Endothelial cell of umbilical vein (primary cell): ENCODE measurements around the gene CCNY. TPM values are rescaled to one million over a fixed set of nuclear protein-coding genes. Genes with fewer than 3 reads are reported as not detected.

Source experiments
- BruUV-seq: library from RNA; stranded (reverse); fragments of 400-500 nt; replicated peaks from 2 replicates; lab custom pipeline; 2021; lab: Mats Ljungman, UMichigan
- CTCF ChIA-PET: fragments of 300-600, 350-600 bp; sonication (Branson Sonifier 250); formaldehyde crosslinking; loops from one replicate; lab custom pipeline; 2021; ENCODE audit warnings: antibody characterized with exemption, inconsistent platforms; lab: Charles Lee
- POLR2A ChIA-PET: fragments of 300-600, 350-600 bp; sonication (Branson Sonifier 250); formaldehyde crosslinking; loops from one replicate; lab custom pipeline; 2021; ENCODE audit warnings: antibody characterized with exemption, inconsistent platforms; lab: Charles Lee
- DNase-seq: peaks from one replicate; pipeline ENCODE4 v3.0.0-alpha.2; 2011; ENCODE audit warnings: low read depth, low spot score
- FAIRE-seq: peaks from 2 replicates; lab custom pipeline; 2011; peaks lifted over from hg19 to GRCh38; lab: Jason Lieb, UNC
- H2AFZ ChIP-seq: 2 replicates; pipeline ENCODE4 v1.6.0; 2012; ENCODE audit warnings: low read depth, low read length, control low read depth, inconsistent platforms
- H3K27ac ChIP-seq: 2 replicates; pipeline ENCODE4 v1.5.1; 2011; ENCODE audit warnings: low read depth, mild to moderate bottlenecking, control low read depth, low read length, moderate library complexity; ENCODE audit not compliant: insufficient read depth
- H3K27me3 ChIP-seq, 2 experiments: 2 replicates each; pipeline versions ENCODE4 v1.6.0 to v1.6.1; 2011; ENCODE audit warnings: low read length in 2 of 2, mixed read lengths in 1 of 2; ENCODE audit not compliant: control insufficient read depth in 2 of 2, insufficient read depth in 2 of 2
- H3K36me3 ChIP-seq, 2 experiments: 2 replicates in 1 of 2; 3 replicates in 1 of 2; pipeline ENCODE4 v1.5.1; 2011; ENCODE audit warnings: low read length in 2 of 2, mild to moderate bottlenecking in 1 of 2, moderate library complexity in 1 of 2; ENCODE audit not compliant: control insufficient read depth in 2 of 2, insufficient read depth in 2 of 2; ENCODE audit errors: extremely low read depth in 1 of 2
- H3K4me1 ChIP-seq: 3 replicates; pipeline ENCODE4 v1.5.1; 2011; ENCODE audit warnings: mild to moderate bottlenecking, low read length; ENCODE audit not compliant: control insufficient read depth, insufficient read depth; ENCODE audit errors: extremely low read depth
- H3K4me2 ChIP-seq: 2 replicates; pipeline ENCODE4 v1.6.1; 2011; ENCODE audit warnings: low read length, control low read depth, mixed read lengths; ENCODE audit not compliant: insufficient read depth
- H3K4me3 ChIP-seq, 3 experiments: fragments of 200-600 bp in 1 of 3; sonication (generic), shearing (Covaris generic) in 1 of 3; replicated peaks in 1 of 3; 2 replicates each; pipeline ENCODE4 v1.5.1; 2011 to 2016; ENCODE audit warnings: control low read depth in 3 of 3, low read length in 3 of 3, mild to moderate bottlenecking in 2 of 3, inconsistent platforms in 1 of 3, low read depth in 1 of 3, moderate library complexity in 1 of 3; ENCODE audit not compliant: insufficient read depth in 1 of 3
- H3K79me2 ChIP-seq: 2 replicates; pipeline ENCODE4 v1.6.0; 2012; ENCODE audit warnings: low read length, inconsistent platforms; ENCODE audit not compliant: control insufficient read depth, insufficient read depth
- H3K9ac ChIP-seq: replicated peaks from 2 replicates; pipeline ENCODE3; 2011; ENCODE audit warnings: low read length, control low read depth; ENCODE audit not compliant: insufficient read depth; ENCODE audit errors: extremely low read depth
- H3K9me1 ChIP-seq: replicated peaks from 3 replicates; pipeline ENCODE4 v1.6.0; 2011; ENCODE audit warnings: mild to moderate bottlenecking, low read length; ENCODE audit not compliant: control insufficient read depth, insufficient read depth; ENCODE audit errors: extremely low read depth
- H3K9me3 ChIP-seq: replicated peaks from 2 replicates; pipeline ENCODE4 v1.5.1; 2012; ENCODE audit warnings: low read length, inconsistent platforms; ENCODE audit not compliant: control insufficient read depth, insufficient read depth
- H4K20me1 ChIP-seq: replicated peaks from 2 replicates; pipeline ENCODE3; 2011; ENCODE audit warnings: mild to moderate bottlenecking, low read length; ENCODE audit not compliant: control insufficient read depth, insufficient read depth; ENCODE audit errors: extremely low read depth
- EZH2 ChIP-seq: IDR thresholded peaks from 2 replicates; pipeline ENCODE4 v1.6.1; 2012; ENCODE audit warnings: borderline replicate concordance, low read depth, mild to moderate bottlenecking, moderate library complexity, low read length, inconsistent platforms; ENCODE audit not compliant: severe bottlenecking
- FOS ChIP-seq: IDR thresholded peaks from 2 replicates; pipeline ENCODE4 v1.6.1; 2011; ENCODE audit warnings: mild to moderate bottlenecking, low read length, moderate library complexity, borderline replicate concordance; ENCODE audit not compliant: insufficient read depth
- GATA2 ChIP-seq: IDR thresholded peaks from 2 replicates; pipeline ENCODE4 v1.7.0; 2011; ENCODE audit warnings: low read depth, mild to moderate bottlenecking, moderate library complexity, mixed read lengths, low read length; ENCODE audit not compliant: insufficient read length, insufficient read depth
- JUN ChIP-seq: IDR thresholded peaks from 2 replicates; pipeline ENCODE4 v1.6.1; 2011; ENCODE audit warnings: borderline replicate concordance, low read depth; ENCODE audit not compliant: insufficient read length, insufficient read depth
- MYC ChIP-seq: IDR thresholded peaks from one replicate; pipeline ENCODE4 v1.6.1; 2011; ENCODE audit warnings: mild to moderate bottlenecking, low read depth, low read length
- POLR2A ChIP-seq: IDR thresholded peaks from 2 replicates; pipeline ENCODE4 v1.6.1; 2012; ENCODE audit warnings: low read depth, mild to moderate bottlenecking, control low read depth, low read length
- POLR2AphosphoS5 ChIP-seq: IDR thresholded peaks from 2 replicates; pipeline ENCODE4 v1.6.1; 2012; ENCODE audit warnings: low read depth, mild to moderate bottlenecking, control low read depth, low read length, moderate library complexity; ENCODE audit not compliant: insufficient read depth
- dilution Hi-C: fragments of 300-500 bp; cut with MboI; formaldehyde crosslinking; loops from one replicate; pipeline ENCODE4 v1.15.0; 2019; ENCODE audit warnings: low sequenced_read_pairs; ENCODE audit not compliant: extremely low pct_ligation_motif_present
- intact Hi-C: fragments of 100-400 bp; cut with micrococcal nuclease; formaldehyde crosslinking; loops from one replicate; pipeline ENCODE4 v1.10.0; 2022
- polyA plus RNA-seq, 4 experiments: library from polyadenylated mRNA; depleted of rRNA in 3 of 4; stranded (reverse) in 3 of 4; unstranded in 1 of 4; fragments of >200 nt; gene quantifications; 2 replicates each; pipeline versions ENCODE4 v1.2.1 to v1.2.3, GENCODE V29; 2011 to 2012; ENCODE audit warnings: missing spikeins in 1 of 4
- total RNA-seq: library from RNA; stranded (reverse); gene quantifications from 2 replicates; pipeline ENCODE4 v1.2.3, GENCODE V29; 2021
- TF ChIP-seq, protein P1 (sequence below), 2 donors: IDR thresholded peaks; 1 replicate in 1 of 2; 2 replicates in 1 of 2; pipeline ENCODE4 v1.5.1; 2011; ENCODE audit warnings: low read length in 2 of 2, mild to moderate bottlenecking in 2 of 2, moderate library complexity in 2 of 2, control low read depth in 1 of 2, inconsistent platforms in 1 of 2, low read depth in 1 of 2; ENCODE audit not compliant: insufficient read depth in 1 of 2; ENCODE audit errors: extremely low read depth in 1 of 2
- TF ChIP-seq, protein P2 (sequence below): IDR thresholded peaks from 2 replicates; pipeline ENCODE4 v1.6.1; 2011; ENCODE audit not compliant: insufficient read depth, insufficient read length

Gene CCNY
- total and polyA plus RNA-seq, 2 donors (not counting 3 experiments of a cell fraction or from before 2014, with no cell fraction given) = 61.5 to 107 TPM

DNA sequence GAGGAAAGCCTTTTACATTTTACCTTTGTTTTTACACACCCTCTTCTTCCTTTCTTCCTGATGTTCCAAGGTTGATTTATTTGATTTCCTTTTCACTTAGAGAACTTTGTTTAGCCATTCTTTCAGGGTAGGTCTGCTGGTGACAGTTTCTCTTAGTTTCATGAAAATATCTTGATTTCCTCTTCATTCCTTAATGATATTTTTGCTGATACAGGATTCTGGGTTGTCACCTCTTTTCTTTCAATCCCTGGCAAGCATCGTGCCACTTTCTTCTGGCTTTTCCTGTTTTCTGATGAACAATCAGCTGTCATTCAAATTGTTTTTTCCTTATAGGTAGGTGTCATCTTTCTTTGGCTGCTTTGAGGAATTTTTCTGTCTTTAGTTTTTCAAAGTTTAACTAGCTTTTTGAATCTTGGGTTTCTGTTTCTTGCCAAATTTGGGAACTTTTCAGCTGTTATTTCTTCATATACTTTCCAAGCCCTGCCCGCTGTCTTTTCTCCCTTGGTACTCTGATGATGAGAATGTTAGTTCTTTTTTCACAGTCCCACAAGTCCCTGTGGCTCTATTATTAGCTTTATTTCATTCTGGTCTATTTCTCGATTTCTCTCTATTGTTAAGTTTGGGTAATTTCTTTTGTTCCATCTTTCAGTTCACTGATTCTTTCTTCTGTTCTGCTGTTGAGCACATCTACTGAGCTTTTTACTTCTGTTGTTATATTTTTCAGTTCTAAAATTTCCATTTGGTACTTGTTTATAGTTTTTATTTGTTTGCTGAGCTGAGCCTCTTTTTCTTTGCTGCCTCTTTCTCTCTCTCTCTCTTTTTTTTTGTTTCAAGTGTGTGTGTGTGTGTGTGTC lies 102.6 kb downstream of the CCNY start:
- Histone ChIP-seq H3K36me3 (no peaks in the 10 kb centered on the region), H4K20me1 (peaks cover 3% of the 10 kb centered on the region), H3K27me3 (no peaks in the 10 kb centered on the region), H2AFZ (no peak overlapping the region), H3K9me1 (no peaks in the 10 kb centered on the region), H3K9ac (no peak overlapping the region), H3K4me1 (peaks cover 7% of the 10 kb centered on the region), H3K27ac (no peak overlapping the region), H3K9me3 (peaks cover 3% of the 10 kb centered on the region), H3K79me2 (peaks cover 97% of the 10 kb centered on the region), H3K4me3 (no peak overlapping the region), H3K4me2 (no peak overlapping the region)
- dilution Hi-C loops (no loop called here), intact Hi-C loops (no loop called here)
- BruUV-seq = no TSS peak
- no peak for DNase-seq
- TF ChIP-seq GATA2 = no peak
- FAIRE-seq = no peak
- POLR2A ChIA-PET = no interaction called here
- CTCF ChIA-PET = interaction anchor here (0.8 kb wide), 2 partner anchors 14 to 67 kb away, joined by 3 read pairs; no protein-coding TSS in a partner anchor

GRCh38 chr10:35440016-35440415 lies 103.7 kb downstream of the CCNY start:
- ChIA-PET POLR2A (no interaction called here), CTCF (no interaction called here)
- no peak overlapping the region for H3K27ac ChIP-seq
- H3K9me1 ChIP-seq = no peaks in the 10 kb centered on the region
- no peak overlapping the region for H3K4me3 ChIP-seq
- H4K20me1 ChIP-seq = no peaks in the 10 kb centered on the region
- H2AFZ ChIP-seq = no peak overlapping the region
- BruUV-seq = no TSS peak
- H3K27me3 ChIP-seq = no peaks in the 10 kb centered on the region
- dilution Hi-C loops = no loop called here
- peaks cover 7% of the 10 kb centered on the region for H3K4me1 ChIP-seq
- no peak for DNase-seq
- H3K9ac ChIP-seq = no peak overlapping the region
- FAIRE-seq = no peak
- H3K9me3 ChIP-seq = peaks cover 4% of the 10 kb centered on the region
- peaks cover 97% of the 10 kb centered on the region for H3K79me2 ChIP-seq
- no peak overlapping the region for H3K4me2 ChIP-seq
- intact Hi-C loops = no loop called here
- TF ChIP-seq, protein P1, sequence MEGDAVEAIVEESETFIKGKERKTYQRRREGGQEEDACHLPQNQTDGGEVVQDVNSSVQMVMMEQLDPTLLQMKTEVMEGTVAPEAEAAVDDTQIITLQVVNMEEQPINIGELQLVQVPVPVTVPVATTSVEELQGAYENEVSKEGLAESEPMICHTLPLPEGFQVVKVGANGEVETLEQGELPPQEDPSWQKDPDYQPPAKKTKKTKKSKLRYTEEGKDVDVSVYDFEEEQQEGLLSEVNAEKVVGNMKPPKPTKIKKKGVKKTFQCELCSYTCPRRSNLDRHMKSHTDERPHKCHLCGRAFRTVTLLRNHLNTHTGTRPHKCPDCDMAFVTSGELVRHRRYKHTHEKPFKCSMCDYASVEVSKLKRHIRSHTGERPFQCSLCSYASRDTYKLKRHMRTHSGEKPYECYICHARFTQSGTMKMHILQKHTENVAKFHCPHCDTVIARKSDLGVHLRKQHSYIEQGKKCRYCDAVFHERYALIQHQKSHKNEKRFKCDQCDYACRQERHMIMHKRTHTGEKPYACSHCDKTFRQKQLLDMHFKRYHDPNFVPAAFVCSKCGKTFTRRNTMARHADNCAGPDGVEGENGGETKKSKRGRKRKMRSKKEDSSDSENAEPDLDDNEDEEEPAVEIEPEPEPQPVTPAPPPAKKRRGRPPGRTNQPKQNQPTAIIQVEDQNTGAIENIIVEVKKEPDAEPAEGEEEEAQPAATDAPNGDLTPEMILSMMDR (IDR thresholded peaks at IDR 0.05; ENCODE audit: extremely low read depth in 1 of 2, insufficient read depth in 1 of 2, low read depth in 1 of 2, low read length in 2 of 2) = no peak
- TF ChIP-seq EZH2 (no peak), POLR2AphosphoS5 (no peak), POLR2A (no peak), MYC (no peak), JUN (no peak), FOS (no peak), GATA2 (no peak)
- TF ChIP-seq, protein P2, sequence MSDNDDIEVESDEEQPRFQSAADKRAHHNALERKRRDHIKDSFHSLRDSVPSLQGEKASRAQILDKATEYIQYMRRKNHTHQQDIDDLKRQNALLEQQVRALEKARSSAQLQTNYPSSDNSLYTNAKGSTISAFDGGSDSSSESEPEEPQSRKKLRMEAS = no peak
- H3K36me3 ChIP-seq = no peaks in the 10 kb centered on the region
